Measurements from ENCODE around the gene PRRG2.
"Not testable (repeated sequence)": the region's sequence is repeated elsewhere in the genome, so short reads cannot be mapped to it uniquely, and the experiment has no call there.

The PRRG2 gene

GRCh38 chr19:49614096-49614833 is 33.1 kb downstream of the PRRG2 start:
- no peak for DNase-seq

GRCh38 chr19:49615861-49616260 is 34.7 kb downstream of the PRRG2 start:
- DNase-seq, result no peak

- DNase-seq, result no peak
Measured at GRCh38 chr19:49616532-49616931, 35.4 kb downstream of the PRRG2 start.

GRCh38 chr19:49616945-49617344 is 35.8 kb downstream of the PRRG2 start:
- no peak for DNase-seq

- DNase-seq, result not testable (repeated sequence)
Measured at GRCh38 chr19:49617860-49618259, 36.7 kb downstream of the PRRG2 start.

GRCh38 chr19:49624967-49625910 is 44.1 kb downstream of the PRRG2 start:
- no peak for DNase-seq

- DNase-seq, result no peak
Measured at GRCh38 chr19:49626226-49626625, 45.1 kb downstream of the PRRG2 start.

GRCh38 chr19:49629659-49630058 is 48.5 kb downstream of the PRRG2 start:
- DNase-seq, result no peak

GRCh38 chr19:49631014-49631588 is 50.0 kb downstream of the PRRG2 start:
- no peak for DNase-seq

GRCh38 chr19:49631610-49632192 is 50.6 kb downstream of the PRRG2 start:
- no peak for DNase-seq

- no peak for DNase-seq
Measured at GRCh38 chr19:49632576-49632975, 51.5 kb downstream of the PRRG2 start.

- DNase-seq, result not testable (repeated sequence)
Measured at GRCh38 chr19:49633273-49633672, 52.2 kb downstream of the PRRG2 start.

- no peak for DNase-seq
Measured at GRCh38 chr19:49635530-49636232, 54.6 kb downstream of the PRRG2 start.

- DNase-seq, result no peak
Measured at GRCh38 chr19:49636233-49636932, 55.3 kb downstream of the PRRG2 start.

- DNase-seq, result no peak
Measured at GRCh38 chr19:49637821-49638738, 57.0 kb downstream of the PRRG2 start.

- no peak for DNase-seq
Measured at GRCh38 chr19:49639401-49640112, 58.4 kb downstream of the PRRG2 start.

- DNase-seq, result peak; percentile 99
Measured at GRCh38 chr19:49640113-49640898, 59.2 kb downstream of the PRRG2 start, which contains the start of gene RRAS. TSS of gene RRAS (minus strand) at chr19:49640143. CDS start at chr19:49640098, 45 bp downstream.
